Activated T-helper 2 cell treated with anti-CD3 and anti-CD28 coated beads, Interferon-gamma antibody, Interleukin-2, Interleukin-4, amounts not matched to agents 10 μg/mL and 5 μg/mL and 100 μg/mL, durations not matched to agents 14 hours and 24 hours and 36 hours (primary cell): ENCODE results near the gene PANX1. TPM values are rescaled to one million over a fixed set of nuclear protein-coding genes. Genes with fewer than 3 reads are reported as not detected.

Source experiments
- DNase-seq: peaks from one replicate; pipeline ENCODE4 v3.0.0; 2021; ENCODE audit warnings: low spot score
- H3K27ac Mint-ChIP-seq: one replicate; pipeline ENCODE4 v1.8.0; 2021; ENCODE audit warnings: mixed read lengths
- H3K27me3 Mint-ChIP-seq: one replicate; pipeline ENCODE4 v1.8.0; 2021; ENCODE audit warnings: low read depth, mixed read lengths
- H3K36me3 Mint-ChIP-seq: one replicate; pipeline ENCODE4 v1.8.0; 2021; ENCODE audit warnings: low read depth, mixed read lengths
- H3K4me1 Mint-ChIP-seq: one replicate; pipeline ENCODE4 v1.8.0; 2021; ENCODE audit warnings: low read depth, mixed read lengths
- H3K4me3 Mint-ChIP-seq: one replicate; pipeline ENCODE4 v1.8.0; 2021; ENCODE audit warnings: low read depth, mild to moderate bottlenecking, moderate library complexity, mixed read lengths
- H3K9me3 Mint-ChIP-seq: one replicate; pipeline ENCODE4 v1.8.0; 2021; ENCODE audit warnings: mixed read lengths
- intact Hi-C: fragments of 100-400 bp; cut with micrococcal nuclease; formaldehyde crosslinking; loops from one replicate; pipeline ENCODE4 v1.15.1; 2023
- total RNA-seq: library from RNA; stranded (reverse); gene quantifications from 2 replicates; pipeline ENCODE4 v1.2.3, GENCODE V29; 2022

The PANX1 gene
- total RNA-seq, 1 donor from 2014 or later = 20.0 TPM

DNA sequence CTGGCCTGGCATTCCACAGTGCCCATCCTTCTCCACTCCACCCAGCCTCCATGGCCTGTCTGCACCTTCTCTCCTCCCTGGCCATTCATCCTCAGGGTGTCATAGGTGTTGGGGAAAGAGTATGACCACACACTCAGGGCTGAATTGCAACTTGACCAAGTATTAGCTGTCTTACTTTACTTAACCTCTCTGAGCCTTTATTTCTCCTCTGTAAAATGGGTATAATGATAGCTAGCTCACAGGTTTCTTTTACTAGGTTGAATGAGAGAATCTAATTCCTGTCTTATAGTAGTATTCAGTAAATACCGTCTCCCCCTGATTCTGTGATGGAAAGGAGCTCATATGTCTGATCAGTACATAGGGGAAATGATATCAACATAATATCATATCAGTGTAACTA is 16.0 kb downstream of the PANX1 start:
- intact Hi-C loops = loop anchor here (5.0 kb wide), 1 partner anchor 402 kb away; the partner anchor contains the start of genes C11orf54 and TAF1D
- no peaks in the 10 kb centered on the region for H3K9me3 Mint-ChIP-seq
- no peak overlapping the region for H3K27ac Mint-ChIP-seq
- no peak overlapping the region for H3K4me3 Mint-ChIP-seq
- peaks cover 67% of the 10 kb centered on the region for H3K4me1 Mint-ChIP-seq
- peaks cover 4% of the 10 kb centered on the region for H3K36me3 Mint-ChIP-seq
- no peaks in the 10 kb centered on the region for H3K27me3 Mint-ChIP-seq
- DNase-seq = no peak

DNA sequence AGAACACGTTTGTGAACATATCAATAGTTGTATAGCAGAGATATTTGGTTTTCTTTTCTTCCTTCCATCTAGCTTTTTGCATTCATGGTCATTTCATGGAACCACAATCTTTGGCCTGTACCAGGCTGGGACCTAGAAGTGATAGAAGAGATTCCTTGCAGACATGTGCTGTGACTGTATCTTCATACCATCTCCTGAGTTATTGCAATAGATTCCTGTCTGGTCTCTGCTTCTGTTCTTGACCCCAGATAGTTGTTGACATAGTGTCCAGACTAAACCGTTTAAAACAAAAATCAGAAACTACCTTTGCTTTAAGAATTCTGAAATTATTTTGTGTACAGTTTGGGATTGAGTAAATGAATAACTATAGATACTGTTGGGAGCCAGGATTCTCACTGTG is 16.8 kb downstream of the PANX1 start:
- no peaks in the 10 kb centered on the region for H3K9me3 Mint-ChIP-seq
- no peak overlapping the region for H3K4me3 Mint-ChIP-seq
- peaks cover 65% of the 10 kb centered on the region for H3K4me1 Mint-ChIP-seq
- intact Hi-C loops = loop anchor here (5.0 kb wide), 1 partner anchor 403 kb away; the partner anchor contains the start of genes C11orf54 and TAF1D
- DNase-seq = no peak
- peaks cover 4% of the 10 kb centered on the region for H3K36me3 Mint-ChIP-seq
- no peaks in the 10 kb centered on the region for H3K27me3 Mint-ChIP-seq
- no peak overlapping the region for H3K27ac Mint-ChIP-seq

DNA sequence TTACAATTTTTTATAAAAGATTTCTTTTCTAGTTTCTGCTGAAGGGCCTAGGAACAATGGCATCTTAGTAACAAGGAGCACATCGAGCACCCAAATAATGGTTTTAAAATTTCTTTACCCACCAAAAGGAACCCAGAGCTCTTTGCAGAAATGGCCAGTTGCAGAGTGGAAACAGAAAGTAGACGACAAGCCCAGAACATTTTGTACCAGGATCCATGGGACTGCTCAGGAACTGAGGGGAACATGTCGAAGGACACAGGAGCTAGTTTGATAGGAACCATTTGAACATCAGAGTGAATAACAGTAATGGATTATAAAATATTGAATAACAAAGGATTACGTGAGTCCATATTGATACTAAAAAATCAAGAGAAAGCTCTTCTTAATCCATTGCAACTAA is 17.3 kb downstream of the PANX1 start:
- no peak overlapping the region for H3K4me3 Mint-ChIP-seq
- intact Hi-C loops = loop anchor here (5.0 kb wide), 1 partner anchor 404 kb away; the partner anchor contains the start of genes C11orf54 and TAF1D
- no peak overlapping the region for H3K27ac Mint-ChIP-seq
- no peaks in the 10 kb centered on the region for H3K9me3 Mint-ChIP-seq
- peaks cover 68% of the 10 kb centered on the region for H3K4me1 Mint-ChIP-seq
- DNase-seq = no peak
- H3K36me3 Mint-ChIP-seq = peaks cover 4% of the 10 kb centered on the region
- H3K27me3 Mint-ChIP-seq = no peaks in the 10 kb centered on the region

DNA sequence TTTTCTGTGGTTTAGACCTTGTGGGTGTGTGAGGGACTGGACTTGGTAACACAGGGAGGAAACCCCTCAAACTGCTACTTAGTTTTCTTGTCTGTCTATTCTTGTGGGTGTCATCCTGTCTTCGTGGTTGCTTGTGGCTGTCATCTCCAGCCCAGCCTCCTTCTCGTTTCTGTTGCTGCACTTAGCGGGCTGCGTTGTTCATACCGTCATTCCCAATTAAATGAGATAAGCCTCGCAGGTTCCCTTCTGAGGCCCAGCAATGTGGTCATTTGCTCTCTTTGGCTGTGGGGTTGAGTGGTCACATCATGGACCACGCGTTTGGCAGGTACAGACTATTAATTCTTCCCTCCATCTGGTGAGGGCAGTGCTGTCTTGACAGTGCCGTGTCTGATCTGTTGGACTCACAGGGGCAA is 18.8 kb downstream of the PANX1 start:
- no peaks in the 10 kb centered on the region for H3K9me3 Mint-ChIP-seq
- DNase-seq = no peak
- peak overlapping the region; percentile 84 for H3K27ac Mint-ChIP-seq
- H3K27me3 Mint-ChIP-seq = no peaks in the 10 kb centered on the region
- peaks cover 79% of the 10 kb centered on the region for H3K4me1 Mint-ChIP-seq
- H3K36me3 Mint-ChIP-seq = peaks cover 5% of the 10 kb centered on the region
- intact Hi-C loops = loop anchor here (1.0 to 5.0 kb wide), 3 partner anchors 12 to 405 kb away; partner anchors contain the start of genes C11orf54, PANX1 and TAF1D
- peak overlapping the region; percentile 57 for H3K4me3 Mint-ChIP-seq

DNA sequence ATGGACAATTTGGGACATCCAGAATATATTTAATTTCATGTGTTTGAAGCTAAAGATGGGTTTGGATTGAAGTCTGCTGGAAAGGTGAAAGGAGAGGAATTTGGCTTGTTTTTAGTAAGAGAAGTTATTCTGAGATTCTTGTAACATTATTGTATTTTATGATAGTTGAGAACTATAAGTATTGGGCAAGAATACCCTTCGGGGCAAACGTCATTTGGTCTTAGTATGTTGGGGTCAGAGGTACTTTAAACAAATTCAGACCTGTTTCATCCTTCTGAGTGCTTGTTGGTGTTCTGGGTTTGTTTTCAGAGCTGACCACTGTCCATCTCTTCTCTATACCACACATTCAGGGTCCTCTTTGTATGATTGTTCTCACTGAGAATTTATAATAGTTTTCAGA is 19.5 kb downstream of the PANX1 start:
- no peak for DNase-seq
- Mint-ChIP-seq H3K4me3 (no peak overlapping the region), H3K9me3 (no peaks in the 10 kb centered on the region), H3K4me1 (peaks cover 80% of the 10 kb centered on the region), H3K36me3 (peaks cover 7% of the 10 kb centered on the region), H3K27me3 (no peaks in the 10 kb centered on the region), H3K27ac (no peak overlapping the region)
- intact Hi-C loops = loop anchor here (5.0 kb wide), 1 partner anchor 406 kb away; the partner anchor contains the start of genes C11orf54 and TAF1D

DNA sequence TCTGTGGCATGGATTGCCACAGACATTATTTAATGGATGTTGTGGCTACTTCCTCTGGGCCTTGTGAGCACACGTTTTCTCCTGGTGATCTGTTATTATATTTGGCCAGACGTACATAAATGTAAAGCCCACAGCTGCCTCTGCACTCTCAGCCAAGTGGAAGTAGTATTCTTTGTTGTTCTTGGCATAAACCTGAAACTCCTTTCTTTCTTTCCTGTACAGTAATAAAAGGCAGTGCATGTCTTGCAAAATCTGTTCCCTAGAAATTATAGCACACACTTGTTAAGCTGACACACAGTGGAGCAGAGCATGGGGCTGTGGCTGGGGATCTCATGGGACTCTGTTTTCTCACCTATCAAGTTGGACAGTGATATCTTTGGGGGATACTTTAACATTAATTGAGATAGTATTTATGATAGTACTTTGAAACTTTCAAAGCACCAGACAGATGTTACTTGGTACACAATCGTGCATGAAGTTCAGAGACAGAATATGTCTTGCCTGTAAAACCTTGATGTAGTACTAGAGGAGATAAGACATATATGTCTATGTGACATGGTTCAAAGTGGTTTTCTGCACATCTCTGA is 20.9 kb downstream of the PANX1 start:
- DNase-seq = no peak
- intact Hi-C loops = loop anchor here (5.0 kb wide), 1 partner anchor 407 kb away; the partner anchor contains the start of genes C11orf54 and TAF1D
- Mint-ChIP-seq H3K27me3 (no peaks in the 10 kb centered on the region), H3K36me3 (peaks cover 11% of the 10 kb centered on the region), H3K9me3 (no peaks in the 10 kb centered on the region), H3K4me1 (peaks cover 77% of the 10 kb centered on the region), H3K27ac (peak overlapping the region; percentile 14), H3K4me3 (no peak overlapping the region)

DNA sequence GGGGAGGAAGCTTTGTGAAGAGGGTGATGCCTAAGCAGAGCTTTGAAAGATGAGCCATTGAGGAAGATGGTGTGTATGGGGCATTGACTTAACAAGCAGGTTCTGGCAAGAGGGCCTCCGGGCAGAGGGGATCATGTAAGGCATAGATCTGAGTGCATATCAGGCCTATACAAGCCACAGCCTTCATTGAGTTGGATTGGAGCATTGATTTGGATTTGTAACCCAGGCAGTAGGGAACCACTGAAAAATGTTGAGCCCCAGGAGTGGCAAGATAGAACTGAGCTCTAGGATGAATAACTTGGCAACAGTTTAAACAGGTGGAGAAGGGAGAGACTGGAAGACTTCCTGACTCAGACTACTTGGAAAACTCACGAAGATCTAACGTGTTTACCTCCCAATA is 21.4 kb downstream of the PANX1 start:
- Mint-ChIP-seq H3K27me3 (no peaks in the 10 kb centered on the region), H3K36me3 (peaks cover 11% of the 10 kb centered on the region), H3K4me3 (no peak overlapping the region), H3K9me3 (no peaks in the 10 kb centered on the region), H3K27ac (no peak overlapping the region), H3K4me1 (peaks cover 75% of the 10 kb centered on the region)
- no peak for DNase-seq
- intact Hi-C loops = no loop called here

DNA sequence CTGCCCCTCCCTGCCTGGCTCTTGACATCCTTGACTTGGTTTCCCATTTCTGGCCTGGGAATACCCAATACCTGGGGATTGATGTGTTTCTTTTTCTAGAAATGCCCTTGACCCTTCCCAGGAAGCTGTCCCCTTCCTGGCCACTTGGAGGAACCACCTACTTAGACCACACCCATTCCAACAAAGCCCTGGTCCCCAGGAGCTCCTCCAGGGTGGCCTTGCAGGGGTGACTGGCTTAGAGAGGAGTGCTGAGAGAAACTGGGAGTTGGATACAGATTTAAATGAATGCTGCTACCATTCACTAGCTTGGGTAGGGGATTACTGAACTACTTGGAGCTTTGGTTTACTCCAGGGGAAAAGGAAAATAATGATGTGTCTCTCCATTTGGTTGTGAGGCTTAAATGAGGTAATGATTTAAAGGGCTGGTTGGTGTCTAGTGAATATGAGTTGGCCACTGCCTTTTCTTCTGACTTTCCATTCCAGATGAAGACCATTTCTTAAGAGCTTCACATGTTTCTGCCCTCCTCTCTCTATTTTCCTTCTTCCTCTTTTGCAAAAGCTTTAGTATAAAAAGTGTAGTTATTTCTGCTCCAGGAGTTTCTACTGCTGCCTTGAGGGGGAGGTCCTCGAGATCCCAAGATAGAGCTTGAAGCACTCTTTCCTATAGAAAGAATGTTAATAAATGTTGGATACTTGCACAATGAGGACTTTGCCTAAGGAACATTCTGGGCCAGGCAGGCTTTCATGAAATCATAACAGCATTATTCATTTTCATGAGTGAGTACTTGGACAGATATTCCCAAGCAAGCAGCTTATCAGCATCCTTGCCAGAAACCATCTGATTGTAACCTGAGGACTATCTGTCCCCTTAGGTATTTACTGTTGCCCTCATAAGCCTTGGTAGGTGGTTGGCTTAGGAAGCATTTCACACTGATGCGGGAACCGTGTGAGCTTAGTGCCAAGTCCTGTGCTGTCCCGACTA is 22.4 kb downstream of the PANX1 start:
- no peak for DNase-seq
- Mint-ChIP-seq H3K27ac (no peak overlapping the region), H3K36me3 (peaks cover 14% of the 10 kb centered on the region), H3K27me3 (no peaks in the 10 kb centered on the region), H3K4me1 (peaks cover 67% of the 10 kb centered on the region), H3K4me3 (no peak overlapping the region), H3K9me3 (no peaks in the 10 kb centered on the region)
- intact Hi-C loops = no loop called here

DNA sequence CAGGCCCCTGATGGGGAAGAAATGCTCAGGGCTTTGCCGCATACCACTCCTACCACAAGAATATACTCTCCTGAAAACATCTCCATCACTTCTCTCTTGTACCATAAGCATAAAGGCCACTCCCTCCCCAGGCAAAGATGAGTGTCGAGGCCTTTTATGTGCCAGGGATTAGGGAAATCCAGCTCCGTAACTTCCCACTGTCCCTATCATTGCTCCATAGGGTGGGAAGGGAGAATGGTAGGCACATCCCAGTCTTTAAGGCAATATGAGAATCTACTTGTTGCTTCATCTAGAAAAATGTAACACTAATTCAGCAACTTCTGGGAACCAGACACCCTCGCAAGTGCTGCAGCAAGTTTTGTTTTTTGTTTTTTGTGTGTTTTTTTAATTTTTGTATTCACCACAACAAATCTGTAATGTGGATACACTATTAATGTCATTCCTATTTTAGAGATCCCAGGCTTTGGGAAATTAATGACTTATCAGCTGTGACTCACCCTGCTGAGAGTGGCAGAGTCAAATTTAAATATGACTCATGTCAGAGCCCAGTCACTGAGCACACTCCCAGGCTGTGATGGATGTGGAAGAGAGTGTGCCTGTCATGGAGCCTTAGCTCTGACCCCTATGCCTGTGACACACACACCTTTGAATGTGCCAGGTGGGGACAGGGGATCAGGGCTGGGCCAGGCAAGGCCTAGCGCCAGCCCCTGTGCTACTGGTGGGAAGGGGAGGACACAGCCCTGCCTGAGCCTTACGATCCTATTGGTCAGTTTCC is 23.4 kb downstream of the PANX1 start:
- intact Hi-C loops = loop anchor here (1.0 kb wide), 2 partner anchors 17 to 23 kb away; no protein-coding TSS in a partner anchor
- no peaks in the 10 kb centered on the region for H3K27me3 Mint-ChIP-seq
- DNase-seq = no peak
- H3K4me3 Mint-ChIP-seq = no peak overlapping the region
- H3K36me3 Mint-ChIP-seq = peaks cover 20% of the 10 kb centered on the region
- H3K27ac Mint-ChIP-seq = peak overlapping the region; percentile 71
- no peaks in the 10 kb centered on the region for H3K9me3 Mint-ChIP-seq
- peaks cover 57% of the 10 kb centered on the region for H3K4me1 Mint-ChIP-seq

DNA sequence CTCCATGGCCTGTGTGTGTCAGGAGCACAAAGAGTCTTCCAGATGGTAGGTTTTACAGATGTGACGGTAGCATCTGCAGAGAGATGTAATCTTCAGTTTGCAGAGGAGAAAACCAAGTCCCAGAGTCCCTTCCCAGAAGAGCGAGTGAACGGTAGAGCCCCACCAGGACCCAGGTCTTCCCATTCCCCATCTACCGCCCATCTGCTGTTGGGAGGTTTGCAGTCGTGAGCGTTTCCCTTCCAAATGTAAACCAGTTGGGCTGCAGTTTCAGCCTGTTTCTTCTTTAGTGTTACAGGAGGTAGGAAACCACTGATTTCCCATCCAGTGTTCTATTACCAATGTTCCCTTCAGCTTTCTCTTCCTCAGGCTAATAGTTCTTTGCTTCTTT is 24.0 kb downstream of the PANX1 start:
- H3K27ac Mint-ChIP-seq = peak overlapping the region; percentile 71
- H3K9me3 Mint-ChIP-seq = no peaks in the 10 kb centered on the region
- no peak overlapping the region for H3K4me3 Mint-ChIP-seq
- DNase-seq = no peak
- intact Hi-C loops = loop anchor here (1.0 kb wide), 2 partner anchors 17 to 23 kb away; no protein-coding TSS in a partner anchor
- peaks cover 23% of the 10 kb centered on the region for H3K36me3 Mint-ChIP-seq
- no peaks in the 10 kb centered on the region for H3K27me3 Mint-ChIP-seq
- peaks cover 52% of the 10 kb centered on the region for H3K4me1 Mint-ChIP-seq

DNA sequence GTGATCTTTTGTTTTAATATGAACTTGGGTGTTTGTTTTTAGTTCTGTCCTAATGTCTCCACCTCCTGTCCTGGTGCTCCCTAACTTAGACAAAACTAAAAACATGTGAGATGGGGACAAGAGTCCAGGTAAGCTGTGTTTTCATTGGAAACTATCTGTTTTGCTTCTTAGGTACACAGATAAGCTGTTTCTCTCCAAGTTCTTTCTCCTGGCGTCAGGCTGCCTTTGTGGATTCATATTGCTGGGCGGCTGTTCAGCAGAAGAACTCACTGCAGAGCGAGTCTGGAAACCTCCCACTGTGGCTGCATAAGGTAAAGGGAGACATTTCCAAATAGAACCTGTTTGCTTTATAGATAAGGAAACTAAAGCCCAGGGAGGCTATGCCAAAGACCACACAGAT is 24.7 kb downstream of the PANX1 start:
- no peak overlapping the region for H3K4me3 Mint-ChIP-seq
- H3K27me3 Mint-ChIP-seq = no peaks in the 10 kb centered on the region
- peaks cover 45% of the 10 kb centered on the region for H3K4me1 Mint-ChIP-seq
- H3K9me3 Mint-ChIP-seq = no peaks in the 10 kb centered on the region
- H3K36me3 Mint-ChIP-seq = peaks cover 26% of the 10 kb centered on the region
- intact Hi-C loops = no loop called here
- no peak for DNase-seq
- H3K27ac Mint-ChIP-seq = no peak overlapping the region

DNA sequence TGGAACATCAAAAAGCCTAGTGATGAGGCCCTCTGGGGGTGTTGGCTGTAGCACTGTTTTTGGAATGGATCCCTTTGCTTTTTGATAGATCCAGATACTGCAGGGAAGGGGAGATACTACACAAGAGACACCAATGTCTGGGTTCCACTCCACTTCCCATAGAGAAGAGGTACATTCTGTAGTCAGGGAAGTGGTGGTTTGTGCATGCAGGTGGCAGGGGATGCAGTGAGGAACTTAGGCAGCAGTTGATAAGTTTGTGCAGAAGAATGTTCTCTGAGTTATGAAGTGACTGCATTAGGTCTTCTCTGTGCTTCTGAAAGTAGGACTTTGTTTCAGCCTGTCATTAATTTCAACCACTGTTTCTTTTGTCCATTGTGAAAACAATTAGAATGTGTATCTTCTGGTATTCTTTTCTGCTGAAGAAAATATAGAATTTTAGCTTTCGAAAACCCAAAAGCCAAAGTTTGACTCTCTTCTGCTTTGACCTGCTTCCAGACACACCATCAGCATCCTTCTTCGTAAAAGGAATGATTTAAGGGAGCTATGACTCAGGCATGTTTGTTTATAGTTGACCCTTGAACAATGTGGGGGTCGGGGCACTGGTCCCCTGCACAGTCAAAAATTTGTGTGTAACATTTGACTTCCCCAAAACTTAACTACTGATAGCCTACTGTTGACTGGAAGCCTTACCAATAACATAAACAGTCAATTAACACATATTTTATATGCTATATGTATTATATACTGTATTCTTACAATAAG is 25.6 kb downstream of the PANX1 start:
- Mint-ChIP-seq H3K27ac (no peak overlapping the region), H3K27me3 (no peaks in the 10 kb centered on the region), H3K4me1 (peaks cover 37% of the 10 kb centered on the region), H3K36me3 (peaks cover 26% of the 10 kb centered on the region), H3K9me3 (no peaks in the 10 kb centered on the region), H3K4me3 (no peak overlapping the region)
- no peak for DNase-seq
- intact Hi-C loops = no loop called here
